Activated T-helper 2 cell treated with anti-CD3 and anti-CD28 coated beads, Interferon-gamma antibody, Interleukin-2, Interleukin-4, amounts not matched to agents 10 μg/mL and 5 μg/mL and 100 μg/mL, durations not matched to agents 14 hours and 24 hours and 36 hours (primary cell): ENCODE results near the gene P2RY14. TPM values are rescaled to one million over a fixed set of nuclear protein-coding genes. Genes with fewer than 3 reads are reported as not detected.
A peak's percentile ranks its signal among the peaks of the same experiment; 100 is the strongest.
"Not testable (repeated sequence)": the region's sequence is repeated elsewhere in the genome, so short reads cannot be mapped to it uniquely, and the experiment has no call there.

Experiments
- DNase-seq: peaks from one replicate; pipeline ENCODE4 v3.0.0; 2021; ENCODE audit warnings: low spot score
- H3K27ac Mint-ChIP-seq: one replicate; pipeline ENCODE4 v1.8.0; 2021; ENCODE audit warnings: mixed read lengths
- H3K27me3 Mint-ChIP-seq: one replicate; pipeline ENCODE4 v1.8.0; 2021; ENCODE audit warnings: low read depth, mixed read lengths
- H3K36me3 Mint-ChIP-seq: one replicate; pipeline ENCODE4 v1.8.0; 2021; ENCODE audit warnings: low read depth, mixed read lengths
- H3K4me1 Mint-ChIP-seq: one replicate; pipeline ENCODE4 v1.8.0; 2021; ENCODE audit warnings: low read depth, mixed read lengths
- H3K4me3 Mint-ChIP-seq: one replicate; pipeline ENCODE4 v1.8.0; 2021; ENCODE audit warnings: low read depth, mild to moderate bottlenecking, moderate library complexity, mixed read lengths
- H3K9me3 Mint-ChIP-seq: one replicate; pipeline ENCODE4 v1.8.0; 2021; ENCODE audit warnings: mixed read lengths
- intact Hi-C: fragments of 100-400 bp; cut with micrococcal nuclease; formaldehyde crosslinking; loops from one replicate; pipeline ENCODE4 v1.15.1; 2023
- total RNA-seq: library from RNA; stranded (reverse); gene quantifications from 2 replicates; pipeline ENCODE4 v1.2.3, GENCODE V29; 2022

P2RY14 gene
- total RNA-seq, 1 donor from 2014 or later = 0.18 TPM

- intact Hi-C loops = no loop called here
- no peak for DNase-seq
- peak overlapping the region; percentile 21 for H3K27ac Mint-ChIP-seq
- no peaks in the 10 kb centered on the region for H3K27me3 Mint-ChIP-seq
- H3K4me1 Mint-ChIP-seq = peaks cover 56% of the 10 kb centered on the region
- no peaks in the 10 kb centered on the region for H3K36me3 Mint-ChIP-seq
- no peak overlapping the region for H3K4me3 Mint-ChIP-seq
- H3K9me3 Mint-ChIP-seq = no peaks in the 10 kb centered on the region
These were observed 3.3 kb downstream of the P2RY14 start for GRCh38 chr3:151275091-151275490.

GRCh38 chr3:151269631-151270030 lies 8.7 kb downstream of the P2RY14 start:
- Mint-ChIP-seq H3K9me3 (no peaks in the 10 kb centered on the region), H3K4me3 (no peak overlapping the region)

GRCh38 chr3:151268267-151269235 lies 9.8 kb downstream of the P2RY14 start:
- H3K4me1 Mint-ChIP-seq = peaks cover 38% of the 10 kb centered on the region
- DNase-seq = peak; percentile 35
- peak overlapping the region; percentile 7 for H3K4me3 Mint-ChIP-seq
- peak overlapping the region; percentile 83 for H3K27ac Mint-ChIP-seq
- no peaks in the 10 kb centered on the region for H3K27me3 Mint-ChIP-seq
- intact Hi-C loops = loop anchor here (1.0 to 2.0 kb wide), 3 partner anchors 16 to 64 kb away; no protein-coding TSS in a partner anchor
- H3K9me3 Mint-ChIP-seq = no peaks in the 10 kb centered on the region
- H3K36me3 Mint-ChIP-seq = peaks cover 7% of the 10 kb centered on the region

More at GRCh38 chr3:151269631-151270030, 8.7 kb downstream of the P2RY14 start:
- Mint-ChIP-seq H3K36me3 (peaks cover 7% of the 10 kb centered on the region), H3K4me1 (peaks cover 45% of the 10 kb centered on the region), H3K27ac (no peak overlapping the region), H3K27me3 (no peaks in the 10 kb centered on the region)
- intact Hi-C loops = loop anchor here (2.0 kb wide), 2 partner anchors 15 to 65 kb away; no protein-coding TSS in a partner anchor
- no peak for DNase-seq

DNA sequence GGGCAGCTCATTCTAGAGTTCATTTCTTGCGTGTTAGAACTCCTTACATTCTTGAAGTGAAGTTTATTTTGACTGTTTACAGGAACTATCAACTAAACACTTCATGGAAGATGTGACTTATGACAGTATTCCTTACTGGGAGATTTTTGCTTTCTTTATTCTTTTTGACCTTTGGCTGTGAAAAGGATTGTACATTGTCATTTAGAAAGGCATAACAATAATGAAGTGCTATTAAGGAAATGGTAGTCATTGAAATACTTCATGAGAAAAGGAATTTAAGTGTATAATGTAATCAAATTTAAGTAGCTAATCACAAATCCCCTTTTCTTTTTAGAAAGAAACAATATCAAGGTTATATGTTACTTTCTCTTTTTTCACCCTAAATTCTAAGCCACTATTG lies 11.3 kb downstream of the P2RY14 start:
- intact Hi-C loops = no loop called here
- Mint-ChIP-seq H3K4me3 (no peak overlapping the region), H3K27ac (no peak overlapping the region), H3K27me3 (no peaks in the 10 kb centered on the region), H3K4me1 (peaks cover 34% of the 10 kb centered on the region), H3K36me3 (peaks cover 7% of the 10 kb centered on the region), H3K9me3 (no peaks in the 10 kb centered on the region)
- no peak for DNase-seq

DNA sequence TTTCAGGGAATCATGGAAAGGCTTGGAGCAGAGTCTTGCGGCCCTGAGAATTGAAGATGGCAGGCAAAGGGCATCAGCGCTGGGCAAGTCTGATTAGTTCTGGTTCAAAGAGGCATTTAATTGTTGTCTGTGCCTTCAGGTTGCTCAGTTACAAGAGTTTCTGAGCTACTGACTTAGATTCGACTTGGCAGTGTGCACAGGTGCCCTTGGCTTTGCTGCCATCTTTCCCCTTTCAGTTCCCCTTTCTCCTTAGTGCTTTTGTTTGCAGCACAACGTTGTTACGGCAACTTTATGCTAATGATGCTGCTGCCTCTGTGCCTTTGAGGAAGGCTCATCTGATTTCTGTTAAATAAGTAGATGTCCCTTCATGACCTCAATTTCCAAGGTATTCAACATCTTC lies 12.5 kb downstream of the P2RY14 start:
- Mint-ChIP-seq H3K27me3 (no peaks in the 10 kb centered on the region), H3K9me3 (no peaks in the 10 kb centered on the region), H3K4me3 (no peak overlapping the region), H3K4me1 (peaks cover 34% of the 10 kb centered on the region), H3K27ac (no peak overlapping the region), H3K36me3 (peaks cover 7% of the 10 kb centered on the region)
- DNase-seq = no peak
- intact Hi-C loops = no loop called here

DNA sequence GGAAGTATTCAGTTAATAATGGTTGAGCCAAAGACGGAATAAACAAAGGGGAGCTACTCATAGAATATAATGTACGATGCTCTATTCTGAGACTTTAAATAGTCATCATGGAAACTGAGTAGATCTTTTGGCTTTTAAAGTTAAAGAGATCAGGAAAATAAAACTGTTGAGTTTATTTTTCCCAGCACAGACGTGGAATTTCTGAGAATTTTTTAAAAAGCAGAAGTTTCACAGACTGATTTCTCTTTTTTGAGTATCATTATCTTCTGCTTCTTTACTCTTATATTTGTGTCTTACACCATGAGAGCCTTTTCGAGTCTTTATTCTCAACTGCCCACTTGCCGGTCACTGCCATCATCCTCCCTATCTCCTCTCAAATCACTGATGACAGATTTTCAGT lies 13.2 kb downstream of the P2RY14 start:
- peaks cover 30% of the 10 kb centered on the region for H3K4me1 Mint-ChIP-seq
- no peak overlapping the region for H3K4me3 Mint-ChIP-seq
- H3K9me3 Mint-ChIP-seq = no peaks in the 10 kb centered on the region
- H3K27ac Mint-ChIP-seq = no peak overlapping the region
- peaks cover 7% of the 10 kb centered on the region for H3K36me3 Mint-ChIP-seq
- DNase-seq = no peak
- no peaks in the 10 kb centered on the region for H3K27me3 Mint-ChIP-seq
- intact Hi-C loops = no loop called here

- Mint-ChIP-seq H3K27ac (no peak overlapping the region), H3K27me3 (peaks cover 4% of the 10 kb centered on the region), H3K4me3 (no peak overlapping the region), H3K36me3 (peaks cover 3% of the 10 kb centered on the region), H3K9me3 (no peaks in the 10 kb centered on the region), H3K4me1 (peaks cover 26% of the 10 kb centered on the region)
- intact Hi-C loops = no loop called here
- DNase-seq = no peak
These were observed 13.7 kb downstream of the P2RY14 start for GRCh38 chr3:151264605-151265004.

- Mint-ChIP-seq H3K27me3 (peaks cover 5% of the 10 kb centered on the region), H3K36me3 (no peaks in the 10 kb centered on the region), H3K4me1 (peaks cover 14% of the 10 kb centered on the region), H3K27ac (no peak overlapping the region), H3K9me3 (no peaks in the 10 kb centered on the region), H3K4me3 (no peak overlapping the region)
- DNase-seq = no peak
- intact Hi-C loops = no loop called here
These were observed 15.3 kb downstream of the P2RY14 start for GRCh38 chr3:151262871-151263525.

DNA sequence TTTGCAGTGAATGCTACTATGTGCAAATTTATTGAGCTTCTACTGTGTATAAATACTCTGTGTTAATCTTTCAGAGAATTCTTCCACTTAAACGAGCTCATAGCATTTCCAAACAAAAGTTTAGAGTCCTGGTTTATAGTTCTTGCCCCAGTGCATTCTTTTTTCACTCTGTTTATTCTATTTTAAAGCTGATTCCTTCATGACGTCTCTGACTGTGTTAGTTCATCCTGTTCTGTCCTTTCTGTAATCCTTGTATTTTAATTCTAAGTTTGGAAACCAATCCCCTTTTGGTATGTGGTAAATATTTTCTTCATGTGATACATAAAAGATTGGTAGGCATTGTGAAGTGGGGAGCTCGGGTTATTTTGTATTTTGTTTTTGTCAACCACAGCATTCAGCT lies 18.7 kb downstream of the P2RY14 start:
- H3K27ac Mint-ChIP-seq = no peak overlapping the region
- no peaks in the 10 kb centered on the region for H3K36me3 Mint-ChIP-seq
- no peak for DNase-seq
- H3K27me3 Mint-ChIP-seq = peaks cover 19% of the 10 kb centered on the region
- H3K4me3 Mint-ChIP-seq = no peak overlapping the region
- no peaks in the 10 kb centered on the region for H3K9me3 Mint-ChIP-seq
- intact Hi-C loops = no loop called here
- H3K4me1 Mint-ChIP-seq = no peaks in the 10 kb centered on the region

DNA sequence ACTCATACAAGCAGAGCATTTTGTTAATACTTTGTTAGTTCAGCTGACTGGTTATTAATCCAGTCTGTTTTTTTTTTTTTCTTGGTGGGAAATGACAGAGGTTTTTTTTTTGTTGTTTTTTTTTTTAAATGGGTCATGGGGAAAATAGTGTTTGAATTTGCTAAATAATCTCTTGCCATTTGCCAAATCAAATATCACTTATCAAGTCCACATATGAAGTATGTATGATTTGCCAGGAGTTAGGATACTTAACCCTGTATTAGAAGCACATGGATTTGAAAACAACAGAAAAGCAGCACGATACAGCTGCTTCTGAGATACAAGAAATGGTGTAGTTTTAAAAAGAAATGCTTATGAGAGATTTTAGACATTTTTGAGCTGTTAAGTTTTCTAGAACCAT lies 21.6 kb downstream of the P2RY14 start:
- Mint-ChIP-seq H3K9me3 (no peaks in the 10 kb centered on the region), H3K27ac (no peak overlapping the region), H3K4me1 (no peaks in the 10 kb centered on the region), H3K27me3 (peaks cover 20% of the 10 kb centered on the region), H3K4me3 (no peak overlapping the region), H3K36me3 (no peaks in the 10 kb centered on the region)
- no peak for DNase-seq
- intact Hi-C loops = no loop called here

- Mint-ChIP-seq H3K4me1 (peaks cover 3% of the 10 kb centered on the region), H3K36me3 (no peaks in the 10 kb centered on the region), H3K27me3 (peaks cover 27% of the 10 kb centered on the region), H3K4me3 (no peak overlapping the region), H3K27ac (no peak overlapping the region), H3K9me3 (no peaks in the 10 kb centered on the region)
- no peak for DNase-seq
- intact Hi-C loops = no loop called here
These were observed 29.5 kb downstream of the P2RY14 start for GRCh38 chr3:151248772-151249337.

DNA sequence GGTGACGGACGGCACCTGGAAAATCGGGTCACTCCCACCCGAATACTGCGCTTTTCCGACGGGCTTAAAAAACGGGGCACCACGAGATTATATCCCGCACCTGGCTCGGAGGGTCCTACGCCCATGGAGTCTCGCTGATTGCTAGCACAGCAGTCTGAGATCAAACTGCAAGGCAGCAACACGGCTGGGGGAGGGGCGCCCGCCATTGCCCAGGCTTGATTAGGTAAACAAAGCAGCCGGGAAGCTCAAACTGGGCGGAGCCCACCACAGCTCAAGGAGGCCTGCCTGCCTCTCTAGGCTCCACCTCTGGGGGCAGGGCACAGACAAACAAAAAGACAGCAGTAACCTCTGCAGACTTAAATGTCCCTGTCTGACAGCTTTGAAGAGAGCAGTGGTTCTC lies 36.3 kb downstream of the P2RY14 start:
- DNase-seq, intact Hi-C loops, H3K27ac Mint-ChIP-seq, H3K36me3 Mint-ChIP-seq, H3K27me3 Mint-ChIP-seq, H3K4me1 Mint-ChIP-seq, H3K4me3 Mint-ChIP-seq, H3K9me3 Mint-ChIP-seq: not testable (repeated sequence)

DNA sequence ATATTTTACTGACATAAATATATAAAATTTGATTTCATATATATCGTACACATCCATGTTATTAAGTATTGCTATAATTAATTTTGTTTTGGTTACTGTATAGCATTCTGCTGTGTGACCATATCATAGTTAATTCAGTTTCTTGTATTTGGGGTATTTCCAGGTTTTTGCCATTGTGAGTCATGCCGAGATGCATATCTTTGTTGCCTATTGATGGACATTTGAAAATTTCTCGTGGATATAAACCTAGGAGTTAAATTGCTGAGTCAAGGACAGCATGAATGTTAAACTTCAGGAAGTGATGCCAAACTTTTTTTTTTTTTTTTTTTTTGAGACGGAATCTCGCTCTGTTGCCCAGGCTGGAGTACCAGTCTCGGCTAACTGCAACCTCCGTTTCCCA lies 41.6 kb downstream of the P2RY14 start:
- no peak for DNase-seq
- no peaks in the 10 kb centered on the region for H3K36me3 Mint-ChIP-seq
- H3K4me1 Mint-ChIP-seq = peaks cover 8% of the 10 kb centered on the region
- intact Hi-C loops = no loop called here
- no peak overlapping the region for H3K27ac Mint-ChIP-seq
- peaks cover 1% of the 10 kb centered on the region for H3K27me3 Mint-ChIP-seq
- H3K4me3 Mint-ChIP-seq = no peak overlapping the region
- no peaks in the 10 kb centered on the region for H3K9me3 Mint-ChIP-seq
